Activated CD4-positive, alpha-beta T cell treated with anti-CD3 and anti-CD28 coated beads, Interleukin-2, Interleukin-6, amounts not matched to agents 100 ng/mL and 50 ng/mL, durations not matched to agents 16 hours and 8 hours (primary cell): Measurements from ENCODE around the gene MIDN.
"Not testable (repeated sequence)": the region's sequence is repeated elsewhere in the genome, so short reads cannot be mapped to it uniquely, and the experiment has no call there.

Experiments
- DNase-seq: peaks from one replicate; pipeline ENCODE4 v3.0.0-alpha.2; 2020

MIDN gene

GRCh38 chr19:1296078-1296477 lies 47.7 kb downstream of the MIDN start:
- DNase-seq: no peak

- DNase-seq: no peak
These were observed 48.3 kb downstream of the MIDN start for GRCh38 chr19:1296575-1297271.

GRCh38 chr19:1298235-1298634 lies 49.9 kb downstream of the MIDN start:
- no peak for DNase-seq

GRCh38 chr19:1299801-1300200 lies 51.4 kb downstream of the MIDN start:
- no peak for DNase-seq

- DNase-seq: no peak
These were observed 52.5 kb downstream of the MIDN start for GRCh38 chr19:1300744-1301490.

GRCh38 chr19:1302533-1303239 lies 54.3 kb downstream of the MIDN start:
- DNase-seq: no peak

GRCh38 chr19:1304197-1304924 lies 56.0 kb downstream of the MIDN start:
- DNase-seq: no peak

- DNase-seq: not testable (repeated sequence)
These were observed 57.0 kb downstream of the MIDN start for GRCh38 chr19:1305354-1305753.

GRCh38 chr19:1307320-1307719 lies 58.9 kb downstream of the MIDN start:
- no peak for DNase-seq

- no peak for DNase-seq
These were observed 59.4 kb downstream of the MIDN start for GRCh38 chr19:1307755-1308303.

- DNase-seq: no peak
These were observed 60.3 kb downstream of the MIDN start for GRCh38 chr19:1308718-1309117.
